GM21723 (cell line): ENCODE data around the gene MTREX.
"Not testable (repeated sequence)": the region's sequence is repeated elsewhere in the genome, so short reads cannot be mapped to it uniquely, and the experiment has no call there.

ENCODE experiments used
- ATAC-seq: cut with Tn5 transposase; IDR thresholded peaks from one replicate; pipeline ENCODE4 v1.9.1; 2021; ENCODE audit warnings: mild to moderate bottlenecking, moderate library complexity; ENCODE audit not compliant: unreplicated experiment

MTREX gene

DNA sequence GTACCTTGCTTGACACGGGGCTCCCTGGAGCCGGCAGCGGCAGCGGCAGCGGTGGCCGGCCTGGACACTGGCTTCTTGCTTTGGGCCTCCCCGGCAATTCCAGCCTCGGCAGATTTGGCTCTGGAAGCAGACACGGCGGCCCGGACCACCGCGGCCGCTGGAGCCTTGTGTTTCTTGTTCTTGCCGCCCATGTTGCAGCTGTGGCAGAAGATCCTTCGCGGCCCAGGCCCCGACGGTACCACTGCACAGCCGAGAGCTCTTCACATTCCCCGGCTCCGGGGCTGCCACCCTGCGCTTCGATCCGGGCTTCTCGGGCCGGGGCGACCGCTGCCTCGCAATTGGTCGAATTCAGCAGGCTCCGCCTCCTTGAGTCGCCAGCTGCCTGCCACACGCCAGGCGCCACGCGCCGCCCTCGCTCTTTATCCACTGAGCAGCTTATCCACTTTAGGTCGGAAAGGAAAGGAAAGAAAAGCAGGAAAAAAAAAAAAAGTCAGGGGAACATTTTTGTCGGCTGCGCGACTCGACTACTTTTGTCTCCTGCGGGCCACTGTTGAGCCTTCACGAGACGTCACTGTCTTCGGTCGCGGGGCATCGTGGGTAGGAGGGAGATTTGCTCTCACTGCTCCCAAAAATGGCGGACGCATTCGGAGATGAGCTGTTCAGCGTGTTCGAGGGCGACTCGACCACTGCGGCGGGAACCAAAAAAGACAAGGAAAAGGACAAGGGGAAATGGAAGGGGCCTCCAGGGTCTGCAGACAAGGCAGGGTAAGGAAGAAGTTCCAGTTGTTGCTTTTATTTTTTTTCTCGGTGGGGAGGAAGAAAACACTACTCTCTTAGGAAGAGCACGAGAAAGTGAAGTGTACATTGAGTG is at the start of gene MTREX, which contains the start of gene DHX29:
Gene MTREX (plus strand): TSS at position 607 of the 871 bp plus-strand sequence. CDS start 25 bp downstream, at position 632.
Gene DHX29 (minus strand): TSS at position 312 of the 871 bp plus-strand sequence. CDS start 121 bp downstream, at position 191.
- peak; percentile 94 for ATAC-seq

DNA sequence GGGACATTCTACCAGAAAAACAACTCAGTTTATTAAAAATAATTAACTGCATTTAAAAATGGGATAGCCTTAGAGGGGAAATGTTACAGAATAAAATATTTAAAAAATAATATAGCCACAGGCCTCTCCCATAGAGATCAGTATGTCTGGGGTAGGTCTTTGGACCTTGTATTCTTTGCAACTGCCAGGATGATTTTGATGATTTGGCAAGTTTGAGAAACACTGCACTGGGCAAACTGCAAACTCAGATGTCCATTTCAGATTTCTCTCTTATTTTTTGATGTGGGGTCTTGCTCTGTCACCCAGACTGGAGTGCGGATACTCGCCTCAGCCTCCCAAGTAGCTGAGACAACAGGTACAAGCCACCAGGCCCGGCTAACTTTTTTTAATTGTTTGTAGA is 49.5 kb upstream of the MTREX start:
- no peak for ATAC-seq

DNA sequence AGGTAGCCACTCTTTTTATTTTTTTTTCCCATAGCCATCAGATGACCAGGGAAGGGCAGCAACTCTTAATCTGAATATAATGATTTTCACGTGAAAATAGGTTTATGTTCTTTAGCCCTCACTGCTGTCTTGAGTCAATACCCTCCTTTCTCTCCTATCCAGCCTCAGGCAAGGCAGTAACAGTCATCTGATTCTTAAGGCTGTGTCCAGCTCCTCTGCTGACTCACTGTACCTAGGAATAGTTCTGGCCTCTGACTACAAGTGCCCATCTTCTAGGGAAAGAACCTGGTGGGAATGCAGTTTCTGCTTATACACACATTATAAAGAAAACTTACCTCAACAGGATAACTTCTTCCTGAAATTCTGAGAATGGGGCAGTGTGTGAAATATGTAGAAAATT is 31.0 kb upstream of the MTREX start:
- no peak for ATAC-seq

DNA sequence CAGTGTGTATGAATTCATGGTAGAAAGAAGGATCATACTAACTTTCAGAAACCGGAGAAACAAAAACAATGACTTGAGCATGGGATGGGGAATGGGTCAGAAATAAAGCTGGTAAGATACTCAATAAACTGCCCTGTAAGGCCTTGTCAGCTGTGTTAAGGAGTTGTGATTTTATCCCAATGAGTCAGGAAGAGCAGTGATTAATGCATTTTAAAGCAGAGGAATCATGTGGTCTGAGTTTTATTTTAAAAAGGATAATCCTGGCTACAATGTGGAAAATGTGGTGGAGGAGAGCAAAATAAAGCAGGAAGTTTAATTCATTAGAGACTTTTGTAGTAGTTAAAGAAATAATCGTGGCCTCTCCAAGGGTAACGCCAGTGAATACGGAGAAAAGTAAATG is 29.0 kb upstream of the MTREX start:
- ATAC-seq = no peak

DNA sequence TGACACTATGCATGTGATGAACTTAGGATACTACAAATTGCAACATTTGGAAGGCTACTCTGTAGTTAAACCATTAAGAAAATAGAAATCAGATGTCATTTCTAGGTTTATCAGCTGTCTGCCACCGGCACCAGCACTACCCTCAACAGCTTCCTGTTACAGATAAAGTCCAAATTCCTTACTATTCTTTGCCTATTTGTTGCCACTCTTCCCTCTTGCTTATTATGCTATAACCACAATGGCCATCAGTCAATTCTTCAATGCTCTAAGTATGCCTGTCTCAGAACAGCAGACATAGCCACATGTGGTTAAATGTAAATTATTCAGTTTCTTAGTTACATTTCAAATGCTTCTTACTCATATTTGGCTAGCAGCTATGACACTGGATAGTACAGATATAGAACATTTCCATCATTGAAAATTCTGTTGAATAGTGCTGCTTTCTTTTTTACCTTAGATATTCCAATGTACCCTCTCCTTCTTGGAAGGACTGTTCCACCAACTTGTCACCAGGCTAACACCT is 21.3 kb upstream of the MTREX start:
- no peak for ATAC-seq

DNA sequence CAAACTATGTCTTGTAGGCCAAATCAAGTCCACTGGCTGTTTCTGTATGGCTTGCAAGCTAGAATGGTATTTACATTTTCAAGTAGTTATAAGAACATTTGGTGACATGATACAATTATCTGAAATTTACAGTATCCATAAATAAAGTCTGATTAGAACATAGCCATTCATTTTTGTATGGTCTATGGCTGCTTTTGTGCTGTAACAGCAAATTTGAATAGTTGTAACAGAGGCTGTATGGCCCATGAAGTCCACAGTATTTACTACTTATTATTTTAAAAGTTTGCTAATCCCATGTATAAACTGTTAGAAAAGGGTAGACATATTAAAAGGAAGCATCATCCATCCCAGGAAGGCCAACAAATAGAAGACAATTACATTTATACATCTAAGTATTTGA is 18.0 kb upstream of the MTREX start:
- ATAC-seq = no peak

DNA sequence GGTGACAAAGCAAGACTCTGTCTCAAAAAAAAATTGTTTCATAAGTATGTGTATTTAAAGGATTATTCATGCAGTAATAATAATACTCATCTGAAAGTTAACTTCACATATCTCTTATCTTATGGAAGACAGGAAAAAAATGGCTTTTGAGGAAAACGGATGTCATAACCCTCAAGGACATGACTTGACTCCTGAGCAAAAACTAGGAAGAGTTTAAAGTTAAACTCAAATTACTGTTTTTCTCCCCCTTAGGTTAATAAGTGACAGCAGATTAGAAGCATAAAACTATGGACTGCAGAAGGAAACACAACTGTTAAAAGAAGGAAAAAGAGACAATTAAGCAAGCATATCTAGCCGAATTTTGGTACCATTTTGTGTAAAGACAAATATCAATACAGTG is 16.8 kb upstream of the MTREX start:
- ATAC-seq = no peak

DNA sequence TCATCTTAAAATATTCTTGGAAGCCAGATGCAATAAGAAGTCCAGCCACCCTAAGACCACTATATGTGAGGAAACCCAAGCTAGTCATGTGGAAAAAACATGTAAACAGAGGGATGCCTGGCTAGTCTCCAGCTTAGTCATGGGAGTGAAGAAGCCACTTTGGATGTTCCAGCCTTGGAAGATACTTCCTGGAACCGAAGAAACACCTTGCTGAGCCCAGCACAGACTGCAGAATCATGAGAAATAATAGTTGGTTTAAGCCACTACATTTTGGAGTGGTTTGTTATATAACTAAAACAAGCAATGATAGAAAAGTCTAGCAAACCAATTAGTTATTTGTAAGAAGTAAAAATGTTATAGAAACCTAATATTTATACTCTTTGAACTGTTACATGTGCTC is 12.9 kb upstream of the MTREX start:
- no peak for ATAC-seq

DNA sequence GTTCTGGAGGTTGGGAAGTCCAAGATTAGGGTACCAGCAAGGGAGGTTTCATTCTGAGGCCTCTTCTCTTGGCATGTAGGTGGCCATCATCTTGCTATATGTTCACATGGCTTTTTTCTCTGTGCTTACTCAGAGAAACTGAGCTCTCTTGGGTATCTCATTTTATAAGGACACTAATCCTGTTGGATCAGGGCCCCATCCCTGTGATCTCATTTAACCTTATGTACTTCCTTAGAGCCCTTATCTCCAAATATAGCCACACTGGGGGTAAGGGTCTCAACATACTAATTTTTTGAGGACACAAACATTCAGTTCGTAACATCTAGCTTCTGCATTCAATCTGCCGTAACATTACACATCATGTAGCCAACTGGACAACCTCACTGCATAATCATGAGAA is 6.9 kb upstream of the MTREX start:
- no peak for ATAC-seq

DNA sequence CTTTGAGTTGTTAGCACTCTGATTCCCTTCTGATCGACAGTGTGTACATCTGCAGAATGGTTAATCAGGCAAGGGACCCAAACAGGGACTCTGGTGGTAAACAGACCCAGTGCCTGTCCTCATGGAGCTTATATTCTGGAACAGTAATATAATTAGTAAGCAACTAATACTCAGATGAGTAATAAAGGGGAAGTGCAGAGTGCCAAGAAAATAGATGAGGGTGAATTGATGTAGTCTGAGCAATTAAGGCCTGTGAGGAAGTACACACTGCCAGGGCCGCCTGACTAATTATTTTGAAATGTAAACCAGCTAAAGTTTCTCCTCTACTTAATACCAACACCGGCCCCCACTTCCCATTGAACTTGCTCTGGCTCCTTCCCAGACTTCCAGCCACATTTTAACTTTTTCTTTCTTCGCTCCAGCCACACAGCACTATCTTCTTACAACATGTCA is 4.5 kb upstream of the MTREX start:
- ATAC-seq = no peak

DNA sequence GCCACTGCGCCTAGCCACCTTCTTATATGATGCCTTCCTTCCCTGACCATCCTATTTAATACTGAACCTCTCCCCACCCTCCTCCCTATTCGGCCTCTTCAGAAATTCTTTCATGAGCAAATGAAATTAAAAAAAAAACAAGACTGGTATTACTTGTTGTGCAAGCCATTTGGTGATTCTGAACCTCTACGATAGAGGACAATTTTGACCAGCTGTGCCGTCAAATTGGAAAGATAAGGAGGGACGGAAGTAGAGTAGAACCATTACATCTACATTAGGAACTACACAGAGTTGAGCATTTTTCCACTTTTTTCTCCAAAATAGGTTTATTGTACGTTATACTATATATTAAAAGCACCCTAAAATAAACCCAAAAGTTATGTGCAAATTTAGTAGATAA is 3.2 kb upstream of the MTREX start:
- ATAC-seq = no peak

DNA sequence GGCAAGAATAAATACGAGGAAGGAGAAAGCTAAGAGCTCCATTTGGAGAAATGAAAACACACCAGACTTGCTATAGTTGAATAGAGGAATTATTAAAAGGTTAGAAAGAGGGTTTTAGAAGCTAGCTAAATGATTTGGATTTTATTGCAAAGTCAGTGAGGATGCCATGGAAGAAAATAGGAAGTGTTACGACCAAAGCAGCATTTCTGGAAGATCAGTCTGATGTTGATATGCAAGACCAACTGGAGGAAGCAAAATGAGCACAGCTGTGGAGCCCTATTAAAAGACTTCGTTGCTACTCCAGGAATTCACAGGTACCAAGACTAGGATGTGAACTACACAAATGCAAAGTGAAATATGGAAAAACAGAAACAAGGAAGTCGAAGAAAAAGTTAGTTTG is 2.4 kb upstream of the MTREX start:
- no peak for ATAC-seq

DNA sequence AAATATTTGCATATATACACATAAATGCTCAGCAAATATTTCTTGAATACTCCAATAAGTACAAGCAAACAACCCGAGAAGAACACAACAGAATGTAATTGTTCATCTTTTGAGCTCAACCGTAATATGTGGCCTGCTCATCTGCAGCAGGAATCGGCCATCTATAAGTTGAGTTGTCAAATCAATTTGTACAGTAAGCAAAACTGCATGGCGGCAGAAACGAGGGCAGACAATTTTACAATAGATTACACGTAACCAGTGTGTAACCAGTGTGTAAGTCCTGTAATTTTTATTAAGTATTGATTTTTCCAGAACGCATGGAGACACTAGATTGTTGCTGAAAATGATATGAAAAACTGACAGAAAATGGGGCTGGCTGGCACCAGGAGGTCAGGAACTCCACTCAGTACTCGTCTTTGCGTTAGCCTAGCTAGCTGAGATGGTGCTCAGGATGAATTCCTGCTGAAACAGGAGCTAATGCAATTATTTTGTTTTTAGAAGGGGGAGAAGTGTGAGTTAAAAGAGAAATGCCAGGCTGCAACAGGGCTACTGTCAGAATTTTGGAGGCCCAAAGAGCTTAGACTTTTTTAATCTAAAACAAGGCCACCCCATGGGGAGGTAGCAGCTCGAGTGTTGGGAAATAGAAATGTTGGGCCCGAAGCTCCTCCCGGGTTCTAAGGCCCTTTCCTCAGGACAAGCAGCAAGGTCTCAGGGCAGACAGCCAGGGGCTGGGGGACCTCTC is 977 bp upstream of the MTREX start:
- no peak for ATAC-seq

DNA sequence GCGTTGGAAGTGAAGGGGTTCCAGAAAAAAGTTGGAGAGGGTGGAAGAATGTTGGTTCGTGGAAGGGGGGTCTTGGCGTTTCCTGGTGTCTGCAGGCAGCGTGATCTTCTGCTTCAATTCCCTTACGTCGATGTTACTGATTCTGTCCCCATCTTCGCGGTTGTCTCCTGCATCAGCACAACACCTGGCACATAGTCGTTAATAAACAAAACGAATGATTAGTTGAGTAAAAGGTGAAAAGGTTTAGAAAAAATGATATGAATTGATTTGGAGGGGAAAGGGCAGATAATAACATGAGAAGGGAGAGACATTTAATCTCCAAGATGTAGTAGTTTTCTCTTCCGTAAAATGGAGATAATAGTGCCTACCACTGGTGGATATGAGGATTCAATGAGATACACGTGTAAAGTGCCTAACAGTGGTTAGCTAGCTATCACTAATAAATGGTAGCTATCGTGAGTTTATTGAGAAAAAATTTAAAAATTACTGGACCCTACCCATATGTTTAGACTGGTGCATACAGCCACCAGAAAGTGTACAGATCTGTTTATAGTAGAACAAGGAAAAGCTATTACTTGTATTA is 556 bp downstream of the MTREX start:
- peak; percentile 9 for ATAC-seq

DNA sequence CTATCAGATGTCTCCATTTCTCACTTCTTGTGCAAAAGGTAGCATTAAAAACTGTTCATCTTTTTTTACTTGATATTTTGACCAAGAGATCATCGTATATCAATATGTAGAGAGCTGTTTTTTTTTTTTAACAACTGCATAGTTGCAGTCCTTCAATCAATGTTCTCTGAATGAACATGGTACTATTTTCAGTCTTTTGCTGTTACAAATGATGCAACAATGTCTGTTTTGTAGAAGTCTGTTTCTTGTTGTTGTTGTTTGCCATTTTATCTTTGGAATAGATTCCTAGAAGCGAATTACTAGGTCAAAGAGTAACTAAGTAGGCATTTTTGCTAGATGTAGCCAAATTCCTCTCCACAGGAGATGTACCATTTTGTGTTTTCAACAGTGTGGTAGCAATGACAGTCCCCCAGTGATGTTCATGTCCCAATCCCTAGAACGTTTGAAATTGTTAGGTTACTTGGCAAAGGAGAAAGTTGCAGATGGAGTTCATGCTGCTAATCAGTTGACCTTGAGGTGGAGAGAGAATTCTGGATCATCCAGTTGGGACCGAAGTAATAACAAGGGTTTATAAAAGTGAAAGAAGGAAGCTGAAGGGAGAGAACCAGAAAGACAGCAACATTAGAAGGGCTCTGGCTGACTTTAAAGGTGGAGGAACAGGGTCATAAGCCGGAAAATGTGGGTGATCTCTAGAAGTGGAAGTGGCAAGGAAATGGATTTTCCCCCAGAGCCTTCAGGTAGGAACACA is 6.3 kb downstream of the MTREX start:
- ATAC-seq = no peak

DNA sequence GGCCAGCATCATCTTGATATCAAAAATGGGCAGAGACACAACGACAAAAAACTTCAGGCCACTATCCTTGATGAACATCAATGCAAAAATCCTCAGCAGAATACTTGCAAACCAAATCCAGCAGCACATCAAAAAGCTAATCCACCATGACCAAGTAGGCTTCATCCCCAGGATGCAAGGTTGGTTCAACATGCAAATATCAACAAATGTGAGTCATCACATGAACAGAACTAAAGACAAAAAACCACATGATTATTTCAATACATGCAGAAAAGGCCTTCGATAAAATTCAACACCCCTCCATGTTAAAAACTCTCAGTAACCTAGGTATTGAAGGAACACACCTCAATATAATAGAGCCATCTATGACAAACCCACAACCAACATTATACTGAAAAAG is 8.5 kb downstream of the MTREX start:
- ATAC-seq = no peak

DNA sequence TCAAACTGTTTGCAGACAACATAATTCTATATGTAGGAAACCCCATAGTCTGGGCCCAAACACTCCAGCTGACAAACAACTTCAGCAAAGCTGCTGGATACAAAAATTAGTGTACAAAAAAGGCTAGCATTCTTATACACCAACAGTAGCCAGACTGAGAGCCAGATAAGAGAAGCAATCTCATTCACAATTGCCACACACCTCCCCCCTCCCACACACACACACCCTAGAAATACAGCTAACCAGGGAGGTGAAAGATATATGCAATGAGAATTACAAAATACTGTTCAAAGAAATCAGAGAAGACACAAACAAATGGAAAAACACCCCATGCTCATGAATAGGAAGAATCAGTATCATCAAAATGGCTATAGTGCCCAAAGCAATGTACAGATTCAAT is 9.0 kb downstream of the MTREX start:
- no peak for ATAC-seq

DNA sequence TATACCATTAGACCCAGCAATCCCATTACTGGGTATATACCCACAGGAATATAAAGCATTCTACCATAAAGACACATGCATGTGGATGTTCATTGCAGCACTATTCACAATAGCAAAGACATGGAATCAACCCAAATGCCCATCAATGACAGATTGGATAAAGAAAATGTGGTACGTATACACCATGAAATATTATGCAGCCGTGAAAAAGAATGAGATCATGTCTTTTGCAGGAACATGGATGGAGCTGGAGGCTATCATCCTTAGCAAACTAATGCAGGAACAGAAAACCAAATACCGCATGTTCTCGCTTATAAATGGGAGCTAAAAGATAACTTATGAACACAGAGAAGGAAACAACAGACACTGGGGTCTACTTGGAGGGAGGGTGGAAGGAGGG is 10.4 kb downstream of the MTREX start:
- not testable (repeated sequence) for ATAC-seq

DNA sequence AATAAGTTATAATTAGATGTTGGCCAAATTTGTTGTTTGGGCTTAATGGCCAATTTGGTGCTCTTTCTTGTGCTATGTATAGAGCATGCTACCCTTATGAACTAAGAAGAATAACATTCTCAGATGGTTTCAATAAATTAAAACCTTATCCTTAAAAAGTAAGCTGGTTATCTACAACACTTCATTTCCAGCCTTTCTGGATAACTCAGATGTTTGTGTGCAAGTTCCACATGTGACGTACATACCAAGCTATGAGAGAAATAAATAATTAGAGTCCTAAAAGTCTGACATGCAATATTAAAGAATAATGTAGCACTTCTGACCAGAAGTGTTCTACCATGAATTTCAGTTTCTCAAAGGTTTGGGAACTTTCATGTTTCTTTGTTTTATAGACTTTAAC is 11.7 kb downstream of the MTREX start:
- no peak for ATAC-seq

DNA sequence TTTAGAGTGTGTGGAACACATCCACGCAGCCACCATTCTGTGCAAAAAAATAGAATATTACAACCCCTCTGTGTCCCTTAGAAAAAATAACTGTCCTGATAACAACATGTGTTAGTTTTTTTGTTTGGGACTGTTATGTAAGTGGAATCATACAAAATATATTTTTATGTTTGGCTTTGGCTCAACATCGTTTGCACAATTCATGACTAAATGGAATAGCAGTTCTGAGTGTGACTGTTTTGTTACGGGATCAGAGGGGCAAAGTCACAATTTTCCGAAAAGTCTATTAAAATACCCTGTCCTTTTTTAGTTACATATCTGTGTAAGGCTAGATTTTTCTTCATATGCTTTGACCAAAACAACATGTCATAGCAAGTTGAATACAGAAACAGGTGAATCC is 12.8 kb downstream of the MTREX start:
- no peak for ATAC-seq

DNA sequence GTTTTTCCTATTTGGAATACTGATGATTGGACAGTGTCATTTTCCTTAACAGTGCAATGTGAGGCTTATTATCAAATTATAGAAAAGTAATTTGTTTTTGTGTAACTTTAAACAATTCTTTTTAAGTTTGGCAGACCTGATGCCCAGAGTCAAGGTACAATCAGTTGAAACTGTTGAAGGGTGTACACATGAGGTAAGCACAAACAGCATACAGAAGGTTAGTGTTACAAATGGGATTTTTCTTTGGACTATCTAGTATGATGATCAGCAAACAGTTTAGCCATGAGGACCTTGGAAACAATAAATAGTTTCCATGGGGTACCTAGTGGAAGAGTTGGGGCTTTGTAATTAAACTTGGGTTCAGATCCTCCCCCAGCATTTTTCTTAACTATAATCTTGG is 16.2 kb downstream of the MTREX start:
- no peak for ATAC-seq
